ENCODE results near the gene DIPK1A. TPM values are rescaled to one million over a fixed set of nuclear protein-coding genes. Genes with fewer than 3 reads are reported as not detected.

DIPK1A gene
- total and polyA plus RNA-seq, 11 donors, result 2.8 to 11.6 (median 6.2) TPM

GRCh38 chr1:92834617-92835016 lies 126.6 kb downstream of the DIPK1A start:
- no peak for ATAC-seq
- peaks cover 7 to 66% (median 43%) of the 10 kb centered on the region in 12 donors for H3K4me1 ChIP-seq
- intact Hi-C loops (cut with DNase I), result loop anchor here in 5 of 10 donors (5.0 kb wide), 5 partner anchors 42 to 522 kb away; partner anchors contain the start of gene EVI5 (in 1 of the 5)
- H3K27me3 ChIP-seq, result no peaks in the 10 kb centered on the region
- no peaks in the 10 kb centered on the region for H3K9me3 ChIP-seq
- TF ChIP-seq CTCF (IDR thresholded peaks at IDR 0.05) (no peak), POLR2A (IDR thresholded peaks at IDR 0.05) (no peak)
- 65 to 78% (median 70%) methylated on average over 5 of the region's 5 CpGs for WGBS, 4 donors
- no peak for DNase-seq
- H3K4me3 ChIP-seq, result peak overlapping the region in 1 of 12 donors; percentile 77
- H3K36me3 ChIP-seq, result peaks cover 0 to 64% (median 63%) of the 10 kb centered on the region in 9 donors
- no peak overlapping the region for H3K27ac ChIP-seq

GRCh38 chr1:92833840-92834239 lies 127.4 kb downstream of the DIPK1A start:
- no peak for ATAC-seq
- 70 to 76% (median 71%) methylated on average over 5 of the region's 5 CpGs for WGBS, 4 donors
- Histone ChIP-seq H3K4me3 (peak overlapping the region in 9 of 12 donors; percentile 65 to 96 (median 73)), H3K27me3 (no peaks in the 10 kb centered on the region), H3K27ac (peak overlapping the region in 2 of 12 donors; percentile 94 to 95), H3K4me1 (peaks cover 7 to 61% (median 37%) of the 10 kb centered on the region in 12 donors), H3K36me3 (peaks cover 0 to 56% (median 55%) of the 10 kb centered on the region in 9 donors), H3K9me3 (no peaks in the 10 kb centered on the region)
- intact Hi-C loops (cut with DNase I), result loop anchor here in 6 of 10 donors (2.0 to 5.0 kb wide), 6 partner anchors 42 to 522 kb away; partner anchors contain the start of gene EVI5 (in 2 of the 6)
- DNase-seq, result no peak
- TF ChIP-seq POLR2A (IDR thresholded peaks at IDR 0.05), result no peak
- no peak for TF ChIP-seq CTCF (IDR thresholded peaks at IDR 0.05)

GRCh38 chr1:92832537-92833114 lies 128.6 kb downstream of the DIPK1A start:
- no peaks in the 10 kb centered on the region for H3K9me3 ChIP-seq
- H3K36me3 ChIP-seq, result peaks cover 0 to 44% (median 43%) of the 10 kb centered on the region in 9 donors
- DNase-seq (no peak), ATAC-seq (peak in 2 of 4 donors; percentile 31 to 43)
- H3K4me1 ChIP-seq, result peaks cover 7 to 49% (median 30%) of the 10 kb centered on the region in 12 donors
- peak overlapping the region; percentile 81 to 95 (median 88) for H3K27ac ChIP-seq
- peak overlapping the region; percentile 65 to 98 (median 77) for H3K4me3 ChIP-seq
- no peak for TF ChIP-seq POLR2A (IDR thresholded peaks at IDR 0.05)
- TF ChIP-seq CTCF (IDR thresholded peaks at IDR 0.05), result no peak
- no peaks in the 10 kb centered on the region for H3K27me3 ChIP-seq
- intact Hi-C loops (cut with DNase I), result loop anchor here in 6 of 10 donors (2.0 to 5.0 kb wide), 6 partner anchors 40 to 520 kb away; partner anchors contain the start of gene EVI5 (in 2 of the 6)
- 0 to 1% (median 0%) methylated on average over 18 to 19 of the region's 19 CpGs for WGBS, 4 donors

- DNase-seq (peak; percentile 95 to 99 (median 98)), ATAC-seq (peak; percentile 96 to 98 (median 96))
- peaks cover 0 to 37% (median 36%) of the 10 kb centered on the region in 9 donors for H3K36me3 ChIP-seq
- intact Hi-C loops (cut with DNase I), result loop anchor here in 6 of 10 donors (2.0 to 5.0 kb wide), 6 partner anchors 40 to 520 kb away; partner anchors contain the start of gene EVI5 (in 2 of the 6)
- H3K27me3 ChIP-seq, result no peaks in the 10 kb centered on the region
- H3K27ac ChIP-seq, result peak within 1 kb of the TSS; percentile 81 to 95 (median 88)
- peak within 1 kb of the TSS; percentile 65 to 98 (median 77) for H3K4me3 ChIP-seq
- WGBS, 4 donors, result 0 to 1% (median 1%) methylated on average over 33 to 57 of the region's 57 CpGs
- TF ChIP-seq POLR2A (IDR thresholded peaks at IDR 0.05) (peak in 1 of 2 donors; percentile 93), CTCF (IDR thresholded peaks at IDR 0.05) (peak; percentile 91 to 99 (median 94))
- H3K9me3 ChIP-seq, result no peaks in the 10 kb centered on the region
- H3K4me1 ChIP-seq, result peaks cover 7 to 42% (median 28%) of the 10 kb centered on the region in 12 donors
Measured at GRCh38 chr1:92831762-92832536, 129.3 kb downstream of the DIPK1A start, which contains the start of gene RPL5. TSS of gene RPL5 (plus strand) at chr1:92832040. CDS start at chr1:92832115, 75 bp downstream.
